Measurements from ENCODE around the gene APOD.
A peak's percentile ranks its signal among the peaks of the same experiment; 100 is the strongest.

Gene APOD

DNA sequence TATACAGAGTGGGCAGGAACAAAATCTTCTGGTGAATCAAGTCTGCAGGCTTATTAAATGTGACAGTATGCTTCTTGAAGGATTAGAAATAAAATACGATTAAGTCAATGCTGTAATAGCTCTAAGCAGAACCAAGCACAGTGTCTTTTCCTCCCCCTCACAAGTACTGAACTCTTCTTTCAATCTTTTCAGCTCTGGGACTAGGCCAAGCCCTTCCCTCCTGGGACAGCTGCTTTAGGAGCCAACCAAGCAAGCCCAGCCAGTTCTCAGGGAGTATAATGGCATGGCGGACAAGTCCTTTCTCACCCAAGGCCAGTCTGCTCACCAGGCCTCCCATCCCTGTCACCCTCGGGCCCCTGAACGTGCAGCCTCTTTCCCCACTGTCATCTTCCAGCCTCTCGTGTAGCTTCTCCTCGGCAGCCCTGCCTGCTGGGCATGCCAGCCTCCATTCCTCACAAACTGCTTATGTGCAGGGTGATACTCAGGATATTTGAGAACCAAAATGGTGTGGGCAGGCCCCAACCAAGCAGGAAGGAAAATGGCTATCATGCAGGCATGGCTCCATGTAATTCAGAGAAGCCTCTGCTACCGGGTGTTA lies 32.3 kb downstream of the APOD start:
- peak in 1 of 2 experiments; percentile 24 for DNase-seq

- DNase-seq, result no peak
These were observed 33.0 kb downstream of the APOD start for GRCh38 chr3:195550723-195551122.

- no peak for DNase-seq
These were observed 33.7 kb downstream of the APOD start for GRCh38 chr3:195549931-195550519.

- no peak for DNase-seq
These were observed 34.8 kb downstream of the APOD start for GRCh38 chr3:195548987-195549386.

DNA sequence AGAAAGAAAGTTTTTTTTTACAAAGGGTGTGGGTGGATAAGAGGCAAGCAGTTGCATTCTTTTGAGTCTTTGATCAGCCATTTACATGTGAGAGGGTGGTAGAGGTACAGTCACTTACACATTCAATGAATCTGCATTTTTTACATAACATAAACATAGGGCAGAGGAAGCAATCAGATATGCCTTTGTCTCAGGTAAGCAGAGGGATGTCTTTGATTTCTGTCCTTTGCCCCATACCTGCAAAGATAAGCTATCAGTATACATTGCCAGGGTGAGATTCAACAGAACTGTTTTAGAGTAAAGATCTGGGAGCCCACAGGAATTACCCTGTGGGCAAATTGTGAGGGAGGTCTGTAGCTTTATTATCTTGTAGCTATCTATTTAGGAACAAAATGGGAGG lies 35.2 kb downstream of the APOD start:
- no peak for DNase-seq

DNA sequence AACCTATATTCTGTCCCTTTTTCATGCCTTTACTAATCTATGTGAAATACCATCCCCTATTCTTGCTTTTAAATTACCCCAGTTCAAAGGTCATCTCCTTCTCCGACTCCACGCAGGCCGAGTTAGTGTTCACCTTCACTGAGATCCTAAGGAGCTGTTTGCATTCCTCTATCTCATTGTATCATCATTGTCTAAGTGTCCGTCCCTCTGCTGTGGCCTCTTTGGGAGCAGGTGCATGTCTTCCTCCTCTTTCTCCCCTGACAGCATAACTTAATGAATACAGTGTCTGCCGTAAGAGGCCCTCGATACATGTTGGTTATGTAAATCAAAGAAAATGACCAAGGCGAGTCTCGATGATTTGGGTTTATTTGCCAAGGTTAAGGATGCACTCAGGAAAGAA lies 35.7 kb downstream of the APOD start:
- DNase-seq, result no peak

DNA sequence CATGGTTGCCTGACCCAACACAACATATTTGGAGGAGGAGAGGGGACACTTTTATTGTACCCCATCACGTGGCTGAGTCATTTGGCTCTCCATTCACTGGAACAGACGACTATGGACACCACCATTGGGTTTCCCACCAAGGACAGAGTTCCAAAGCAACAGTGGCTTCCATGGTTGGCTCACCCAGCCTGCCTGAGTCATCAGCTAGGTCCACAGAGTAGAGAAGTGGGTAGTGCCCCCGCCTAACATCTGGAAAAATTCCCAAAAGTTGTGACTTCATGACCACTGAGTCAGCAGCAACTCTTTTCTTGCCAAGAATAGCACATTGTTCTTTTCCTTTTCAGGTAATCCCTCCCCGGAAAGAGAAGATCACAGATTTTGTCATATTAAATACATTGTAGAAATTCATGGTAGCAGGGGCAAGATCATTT lies 37.6 kb downstream of the APOD start:
- DNase-seq, result no peak

GRCh38 chr3:195544634-195545033 lies 39.1 kb downstream of the APOD start:
- DNase-seq, result no peak

DNA sequence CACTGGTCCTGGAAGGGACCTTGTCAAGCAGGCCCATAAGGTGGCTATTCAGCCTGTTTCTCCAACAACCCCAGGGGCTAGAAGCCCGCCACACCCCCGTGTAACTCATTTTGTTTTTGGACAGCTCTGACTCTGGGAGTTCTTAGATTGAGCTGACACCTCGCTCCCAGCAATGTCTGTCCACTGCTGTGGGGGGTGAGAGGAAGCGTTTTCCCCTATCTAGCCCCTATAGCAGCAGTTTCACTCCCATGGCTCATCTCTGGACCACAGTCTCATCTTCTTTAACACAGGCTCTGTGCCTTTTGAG lies 39.6 kb downstream of the APOD start:
- DNase-seq, result no peak

DNA sequence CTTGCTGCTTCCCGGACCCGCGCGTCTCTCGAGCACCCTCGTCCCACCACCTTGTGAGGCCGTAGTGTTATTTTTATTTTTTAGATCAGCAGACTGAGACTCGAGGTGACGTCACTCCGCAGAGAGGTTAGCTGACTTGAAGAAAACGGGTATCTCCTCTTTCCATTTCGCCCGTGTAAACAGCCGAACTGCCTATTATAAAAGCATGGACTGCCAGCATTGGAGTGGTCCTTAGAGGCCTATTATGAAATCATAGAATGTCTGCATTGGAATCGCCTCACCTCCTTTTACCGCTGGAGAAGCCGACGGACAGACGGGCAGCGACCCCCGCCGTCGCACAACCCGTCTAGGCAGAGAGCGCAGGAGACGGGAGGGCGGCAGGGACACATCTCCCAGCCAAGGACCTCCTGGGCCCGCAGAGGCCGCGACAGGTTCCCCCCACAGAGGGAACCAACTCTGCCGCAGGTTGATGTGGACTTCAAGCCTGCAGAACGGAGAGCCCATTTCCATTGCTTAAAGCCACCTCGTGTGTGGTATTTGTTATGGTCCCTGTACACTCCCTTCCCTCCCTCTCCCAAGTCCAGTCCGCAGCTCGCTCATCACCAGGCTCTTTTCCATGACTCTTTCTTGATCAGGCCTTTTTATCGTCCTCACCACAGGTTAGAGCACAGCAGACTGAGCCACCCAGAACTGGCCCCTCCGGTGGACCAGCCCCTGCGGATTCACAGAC lies 40.1 kb downstream of the APOD start:
- no peak for DNase-seq

- DNase-seq, result peak; percentile 84 to 97
These were observed 40.8 kb downstream of the APOD start, which contains the start of gene PPP1R2 for GRCh38 chr3:195542698-195543499. TSS of gene PPP1R2 (minus strand) at chr3:195543325. CDS start at chr3:195543025, 300 bp downstream.

- DNase-seq, result no peak
These were observed 41.4 kb downstream of the APOD start for GRCh38 chr3:195542316-195542697.

DNA sequence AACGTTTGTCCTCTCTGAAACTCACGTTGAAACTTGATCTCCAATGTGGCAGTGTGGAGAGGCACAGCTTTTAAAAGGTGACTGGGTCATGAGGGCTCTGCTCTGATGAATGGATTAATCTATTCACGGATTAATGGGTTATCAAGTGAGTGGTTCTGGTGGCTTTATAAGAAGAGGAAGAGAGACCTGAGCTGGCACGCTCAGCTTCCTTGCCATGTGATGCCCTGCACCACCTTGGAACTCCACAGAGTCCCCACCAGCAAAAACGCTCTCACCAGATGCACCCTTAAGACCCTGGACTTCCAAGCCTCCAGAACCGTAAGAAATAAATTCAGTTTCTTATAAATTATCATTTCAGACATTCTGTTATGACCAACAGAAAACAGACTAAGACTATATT lies 43.2 kb downstream of the APOD start:
- no peak for DNase-seq

GRCh38 chr3:195540027-195540426 lies 43.7 kb downstream of the APOD start:
- no peak for DNase-seq

DNA sequence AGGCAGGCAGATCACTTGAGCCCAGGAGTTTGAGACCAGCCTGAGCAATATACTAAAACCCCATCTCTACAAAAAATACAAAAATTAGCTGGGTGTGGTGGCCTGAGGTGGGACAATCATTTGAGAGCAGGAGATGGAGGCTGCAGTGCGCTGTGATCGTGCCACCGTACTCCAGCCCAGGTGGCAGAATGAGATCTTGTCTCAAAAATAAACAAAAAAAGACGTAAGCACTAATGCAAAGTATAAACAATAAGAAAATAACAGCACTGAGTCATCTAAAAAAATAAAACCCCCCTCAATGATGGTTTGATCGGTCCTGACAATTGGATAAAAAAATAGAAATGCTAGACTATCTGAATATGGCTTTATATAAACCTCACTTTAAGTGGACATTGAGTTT lies 44.3 kb downstream of the APOD start:
- no peak for DNase-seq

- DNase-seq, result no peak
These were observed 45.7 kb downstream of the APOD start for GRCh38 chr3:195537995-195538394.

DNA sequence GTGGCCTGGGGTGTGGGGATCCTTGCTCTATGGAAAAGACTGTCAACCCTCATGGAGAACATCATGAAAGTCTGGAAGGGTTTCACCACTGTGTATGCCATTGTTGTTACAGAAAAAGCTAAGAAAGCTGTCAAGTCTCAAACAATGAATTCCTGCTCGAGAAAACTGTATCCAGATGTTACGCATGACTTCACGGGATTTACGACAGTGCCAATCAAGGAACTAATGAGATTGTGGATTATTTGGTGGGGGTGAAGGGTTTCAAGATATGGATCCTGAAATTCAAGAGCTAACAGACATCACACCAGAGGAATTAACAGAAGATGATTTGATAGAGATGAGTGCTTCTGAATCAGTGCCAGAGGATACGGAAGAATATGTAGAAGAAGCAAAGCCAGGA lies 48.4 kb downstream of the APOD start:
- DNase-seq, result no peak

- no peak for DNase-seq
These were observed 50.9 kb downstream of the APOD start for GRCh38 chr3:195532834-195533233.

GRCh38 chr3:195532345-195532744 lies 51.4 kb downstream of the APOD start:
- no peak for DNase-seq

DNA sequence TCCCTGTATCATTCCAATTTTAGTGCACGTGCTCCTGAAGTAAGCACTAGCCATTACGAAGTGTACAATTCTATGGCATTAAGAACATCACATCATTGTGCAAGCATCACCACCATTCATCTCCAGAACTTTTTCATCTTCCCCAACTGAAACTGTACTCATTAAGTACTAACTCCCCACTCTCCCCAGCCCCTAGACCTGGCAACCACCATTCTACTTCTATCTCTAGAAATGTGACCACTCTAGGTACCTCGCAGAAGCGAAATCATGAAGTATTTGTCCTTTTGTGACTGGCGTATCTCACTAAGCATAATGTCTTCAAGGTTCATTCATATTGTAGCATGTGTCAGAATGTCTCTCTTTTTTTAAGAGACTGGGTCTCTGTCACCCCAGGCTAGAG lies 52.1 kb downstream of the APOD start:
- no peak for DNase-seq

- DNase-seq, result no peak
These were observed 57.2 kb downstream of the APOD start for GRCh38 chr3:195526492-195526891.

DNA sequence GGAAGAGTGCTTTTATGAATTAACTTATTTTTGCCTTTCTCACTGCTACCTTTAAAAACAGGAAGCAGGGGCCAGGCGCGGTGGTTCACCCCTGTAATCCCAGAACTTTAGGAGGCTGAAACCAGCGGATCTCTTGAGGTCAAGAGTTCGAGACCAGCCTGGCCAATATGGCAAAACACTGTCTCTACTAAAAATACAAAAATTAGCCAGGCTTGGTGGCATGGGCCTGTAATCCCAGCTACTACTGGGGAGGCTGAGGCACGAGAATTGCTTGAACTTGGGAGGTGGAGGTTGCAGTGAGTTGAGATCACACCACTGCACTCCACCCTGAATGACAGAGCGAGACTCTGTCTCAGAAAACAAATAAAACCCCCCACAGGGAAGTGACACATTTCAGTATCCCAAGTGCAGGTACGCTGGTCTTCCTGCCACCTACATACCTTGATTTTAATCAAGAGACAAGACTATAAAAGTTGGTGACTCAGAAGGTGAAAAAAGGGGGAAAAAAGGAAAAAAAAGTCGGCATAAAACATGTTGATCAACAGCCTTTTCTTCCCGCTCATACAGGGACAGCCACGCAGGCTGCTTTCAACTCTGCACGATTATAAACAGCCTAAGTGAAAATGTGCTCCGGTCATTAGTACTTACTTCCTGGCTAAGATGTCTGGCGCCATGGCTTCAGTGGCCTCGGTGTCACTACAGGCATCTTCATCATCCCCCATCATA lies 59.4 kb downstream of the APOD start:
- DNase-seq, result no peak
